B cell (primary cell): ENCODE measurements around the gene RIC8B. TPM values are rescaled to one million over a fixed set of nuclear protein-coding genes. Genes with fewer than 3 reads are reported as not detected.

Experiments
- ATAC-seq: fragments of 200-7000 bp; cut with Tn5 transposase; one replicate; pipeline ENCODE4 v1.10.0; 2021; ENCODE audit warnings: low read depth, mild to moderate bottlenecking, moderate number of reproducible peaks, moderate library complexity
- CTCF ChIA-PET: fragments of 350-600 bp; sonication (Branson Sonifier 250); formaldehyde crosslinking; loops from one replicate; lab custom pipeline; 2021; ENCODE audit warnings: antibody characterized with exemption, inconsistent platforms; lab: Charles Lee
- POLR2A ChIA-PET: fragments of 350-600 bp; sonication (Branson Sonifier 250); formaldehyde crosslinking; loops from one replicate; lab custom pipeline; 2021; ENCODE audit warnings: antibody characterized with exemption; lab: Charles Lee
- DNase-seq: peaks from one replicate; pipeline ENCODE4 v3.0.0; 2013
- H2AFZ ChIP-seq: 2 replicates; pipeline ENCODE4 v1.6.1; 2012; ENCODE audit warnings: mild to moderate bottlenecking, low read depth, low read length; ENCODE audit not compliant: insufficient read depth, poor library complexity, severe bottlenecking
- H3K27ac ChIP-seq, 2 donors: 1 replicate in 1 of 2; 2 replicates in 1 of 2; pipeline ENCODE4 v1.5.1; 2012 to 2013; ENCODE audit warnings: low read length in 2 of 2, mild to moderate bottlenecking in 2 of 2, moderate library complexity in 1 of 2
- H3K27me3 ChIP-seq, 4 experiments: fragments of 200-600 bp in 1 of 4; sonication (generic) in 1 of 4; replicated peaks in 1 of 4; 1 replicate in 2 of 4; 2 replicates in 2 of 4; pipeline versions ENCODE4 v1.6.1 to v1.7.0; 2013 to 2016; ENCODE audit warnings: low read length in 3 of 4, mild to moderate bottlenecking in 2 of 4, mixed read lengths in 1 of 4, moderate library complexity in 1 of 4; ENCODE audit not compliant: insufficient read depth in 4 of 4, control insufficient read depth in 3 of 4; ENCODE audit errors: control extremely low read depth in 1 of 4
- H3K36me3 ChIP-seq, 2 experiments: replicated peaks in 1 of 2; 1 replicate in 1 of 2; 2 replicates in 1 of 2; pipeline versions ENCODE4 v1.6.1 to v1.7.1; 2013; ENCODE audit warnings: low read length in 1 of 2; ENCODE audit not compliant: insufficient read depth in 2 of 2, control insufficient read depth in 1 of 2; ENCODE audit errors: control extremely low read depth in 1 of 2, extremely low read depth in 1 of 2
- H3K4me1 ChIP-seq, 2 donors: fragments of 200-600 bp in 1 of 2; sonication (generic) in 1 of 2; 1 replicate in 1 of 2; 2 replicates in 1 of 2; pipeline versions ENCODE4 v1.5.1 to v1.6.1; 2013 to 2017; ENCODE audit warnings: low read length in 2 of 2; ENCODE audit not compliant: control insufficient read depth in 2 of 2, insufficient read depth in 2 of 2
- H3K4me2 ChIP-seq: replicated peaks from 2 replicates; pipeline ENCODE3; 2012; ENCODE audit warnings: mild to moderate bottlenecking, low read depth, low read length; ENCODE audit not compliant: poor library complexity, severe bottlenecking
- H3K4me3 ChIP-seq, 5 experiments: fragments of 200-600 bp in 1 of 5; sonication (generic) in 1 of 5; 1 replicate in 3 of 5; 2 replicates in 2 of 5; pipeline versions ENCODE4 v1.5.1 to v1.7.0; 2011 to 2016; ENCODE audit warnings: low read length in 4 of 5, mild to moderate bottlenecking in 4 of 5, low read depth in 2 of 5, control low read depth in 1 of 5, moderate library complexity in 1 of 5; ENCODE audit not compliant: insufficient read depth in 1 of 5; ENCODE audit errors: control extremely low read depth in 1 of 5, extremely low read depth in 1 of 5
- H3K79me2 ChIP-seq: fragments of 200-600 bp; sonication (generic); one replicate; pipeline ENCODE4 v1.6.0; 2016; ENCODE audit warnings: low read length; ENCODE audit not compliant: control insufficient read depth, insufficient read depth
- H3K9ac ChIP-seq: fragments of 200-600 bp; sonication (generic); 2 replicates; pipeline ENCODE4 v1.6.1; 2017; ENCODE audit warnings: mild to moderate bottlenecking, low read length, moderate library complexity
- H3K9me3 ChIP-seq, 3 donors: one replicate each; pipeline versions ENCODE4 v1.6.1 to v1.7.1; 2013; ENCODE audit warnings: low read length in 2 of 3; ENCODE audit not compliant: control insufficient read depth in 2 of 3, insufficient read depth in 1 of 3; ENCODE audit errors: control extremely low read depth in 1 of 3
- H4K20me1 ChIP-seq: 2 replicates; pipeline ENCODE4 v1.6.0; 2012; ENCODE audit warnings: mild to moderate bottlenecking, low read length; ENCODE audit not compliant: insufficient read depth, control insufficient read depth, poor library complexity, severe bottlenecking
- H3K27ac Mint-ChIP-seq: one replicate; pipeline ENCODE4 v1.8.0; 2021; ENCODE audit warnings: mixed read lengths
- H3K27me3 Mint-ChIP-seq: one replicate; pipeline ENCODE4 v1.8.0; 2021; ENCODE audit warnings: mixed read lengths
- H3K4me1 Mint-ChIP-seq: one replicate; pipeline ENCODE4 v1.8.0; 2021; ENCODE audit warnings: mixed read lengths
- H3K4me3 Mint-ChIP-seq: one replicate; pipeline ENCODE4 v1.8.0; 2021; ENCODE audit warnings: mixed read lengths
- H3K9me3 Mint-ChIP-seq: one replicate; pipeline ENCODE4 v1.8.0; 2022; ENCODE audit warnings: mixed read lengths; ENCODE audit not compliant: insufficient read depth
- EZH2 ChIP-seq: IDR thresholded peaks from 2 replicates; pipeline ENCODE4 v1.6.1; 2012; ENCODE audit warnings: borderline replicate concordance, low read depth, mild to moderate bottlenecking, moderate library complexity, low read length; ENCODE audit not compliant: insufficient read depth, poor library complexity, severe bottlenecking
- WGBS: methylation state at CpG from one replicate; pipeline ENCODE4 v1.1.5; 2013; ENCODE audit warnings: missing lambda C conversion rate; ENCODE audit not compliant: insufficient coverage; 5-methylcytosine and 5-hydroxymethylcytosine counted together
- intact Hi-C: fragments of 100-400 bp; cut with micrococcal nuclease; formaldehyde crosslinking; loops from one replicate; pipeline ENCODE4 v1.10.0; 2022
- polyA plus RNA-seq: library from polyadenylated mRNA; depleted of rRNA; stranded (reverse); fragments of >200 nt; gene quantifications from 2 replicates; pipeline ENCODE4 v1.2.3, GENCODE V29; 2012
- total RNA-seq, 2 donors: library from RNA; stranded (reverse); fragments of 120-200 nt in 1 of 2; gene quantifications; 1 replicate in 1 of 2; 2 replicates in 1 of 2; pipeline versions ENCODE4 v1.2.3 to v1.2.4, GENCODE V29; 2013 to 2022
- TF ChIP-seq, protein P1 (sequence below): fragments of 200-600 bp; IDR thresholded peaks from one replicate; pipeline ENCODE4 v1.8.0; 2022; ENCODE audit warnings: antibody characterized with exemption, mild to moderate bottlenecking

Gene RIC8B
- total and polyA plus RNA-seq, 2 donors (not counting 1 experiment from before 2014, with no cell fraction given) = 3.0 to 14.8 TPM

DNA sequence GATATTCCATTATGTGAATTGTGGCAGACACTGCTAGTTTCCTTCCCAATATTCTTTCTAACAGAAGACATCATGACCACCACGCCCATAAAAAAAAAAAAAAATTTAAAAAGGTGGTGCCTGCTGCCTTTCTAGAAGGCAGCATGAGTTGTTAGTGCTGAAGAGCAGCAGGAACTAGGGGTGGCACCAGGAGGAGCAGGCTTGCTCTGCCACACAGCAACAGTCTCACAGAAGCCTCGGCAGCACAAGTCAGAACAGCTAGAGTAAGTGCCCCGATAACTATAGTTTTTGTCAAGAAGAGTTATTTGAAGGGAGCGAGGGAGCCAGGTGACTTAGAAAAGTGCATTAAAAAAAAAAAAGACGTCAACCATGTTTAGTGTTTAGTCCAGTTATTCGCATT lies 114.8 kb downstream of the RIC8B start:
- Mint-ChIP-seq H3K9me3 (no peaks in the 10 kb centered on the region), H3K27ac (no peak overlapping the region), H3K4me3 (no peak overlapping the region), H3K4me1 (no peaks in the 10 kb centered on the region), H3K27me3 (peaks cover 63% of the 10 kb centered on the region)
- H3K4me3 ChIP-seq = no peak overlapping the region
- peaks cover 0 to 55% (median 47%) of the 10 kb centered on the region in 4 experiments for H3K27me3 ChIP-seq
- H4K20me1 ChIP-seq = no peaks in the 10 kb centered on the region
- intact Hi-C loops = no loop called here
- WGBS = 95% methylated on average over 5 of the region's 6 CpGs
- H3K79me2 ChIP-seq = no peaks in the 10 kb centered on the region
- no peak for DNase-seq
- no peak for ATAC-seq
- ChIA-PET CTCF (no interaction called here), POLR2A (no interaction called here)
- H3K27ac ChIP-seq = no peak overlapping the region
- no peaks in the 10 kb centered on the region for H3K4me1 ChIP-seq
- no peak overlapping the region for H2AFZ ChIP-seq
- H3K9me3 ChIP-seq = no peaks in the 10 kb centered on the region
- no peak overlapping the region for H3K9ac ChIP-seq
- no peak overlapping the region for H3K4me2 ChIP-seq
- peaks cover 0 to 3% of the 10 kb centered on the region in 2 experiments for H3K36me3 ChIP-seq
- no peak for TF ChIP-seq EZH2
- TF ChIP-seq, protein P1, sequence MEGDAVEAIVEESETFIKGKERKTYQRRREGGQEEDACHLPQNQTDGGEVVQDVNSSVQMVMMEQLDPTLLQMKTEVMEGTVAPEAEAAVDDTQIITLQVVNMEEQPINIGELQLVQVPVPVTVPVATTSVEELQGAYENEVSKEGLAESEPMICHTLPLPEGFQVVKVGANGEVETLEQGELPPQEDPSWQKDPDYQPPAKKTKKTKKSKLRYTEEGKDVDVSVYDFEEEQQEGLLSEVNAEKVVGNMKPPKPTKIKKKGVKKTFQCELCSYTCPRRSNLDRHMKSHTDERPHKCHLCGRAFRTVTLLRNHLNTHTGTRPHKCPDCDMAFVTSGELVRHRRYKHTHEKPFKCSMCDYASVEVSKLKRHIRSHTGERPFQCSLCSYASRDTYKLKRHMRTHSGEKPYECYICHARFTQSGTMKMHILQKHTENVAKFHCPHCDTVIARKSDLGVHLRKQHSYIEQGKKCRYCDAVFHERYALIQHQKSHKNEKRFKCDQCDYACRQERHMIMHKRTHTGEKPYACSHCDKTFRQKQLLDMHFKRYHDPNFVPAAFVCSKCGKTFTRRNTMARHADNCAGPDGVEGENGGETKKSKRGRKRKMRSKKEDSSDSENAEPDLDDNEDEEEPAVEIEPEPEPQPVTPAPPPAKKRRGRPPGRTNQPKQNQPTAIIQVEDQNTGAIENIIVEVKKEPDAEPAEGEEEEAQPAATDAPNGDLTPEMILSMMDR = no peak

DNA sequence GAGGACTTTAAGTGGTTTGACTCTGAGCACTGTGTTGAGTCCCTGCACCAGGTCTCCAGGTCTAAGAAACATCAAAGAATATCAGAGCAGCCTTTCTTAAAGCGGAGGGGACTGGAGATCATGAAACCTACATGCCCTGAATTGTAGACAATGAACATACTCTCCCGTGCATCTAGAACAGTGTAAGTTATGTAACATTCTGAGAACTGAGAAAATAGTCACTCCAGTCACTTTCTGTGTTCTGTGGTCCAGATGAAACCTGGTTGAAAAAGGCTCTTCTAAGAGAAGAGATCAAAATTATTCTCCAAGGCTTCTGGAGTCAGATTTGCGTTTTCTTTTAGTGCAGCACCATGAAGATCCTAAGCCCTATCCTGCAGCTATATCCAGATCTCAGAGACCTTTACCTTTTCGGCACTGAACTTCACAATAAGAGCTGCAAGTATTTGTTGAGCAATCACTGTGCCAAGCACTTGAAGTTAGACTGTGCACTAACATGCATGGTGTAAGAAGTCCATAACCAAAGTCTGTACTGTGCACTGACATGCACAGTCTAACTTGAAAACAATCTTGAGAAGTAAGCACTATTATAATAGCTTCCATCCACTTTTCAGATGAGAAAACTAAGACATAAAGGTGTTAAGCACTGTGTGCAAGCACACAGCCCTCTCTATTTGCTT lies 115.6 kb downstream of the RIC8B start:
- POLR2A ChIA-PET = no interaction called here

More for the DNA sequence above, 115.6 kb downstream of the RIC8B start:
- H3K9me3 ChIP-seq = no peaks in the 10 kb centered on the region
- Mint-ChIP-seq H3K27ac (no peak overlapping the region), H3K9me3 (no peaks in the 10 kb centered on the region), H3K4me3 (no peak overlapping the region), H3K4me1 (no peaks in the 10 kb centered on the region), H3K27me3 (peaks cover 62% of the 10 kb centered on the region)
- peaks cover 0 to 3% of the 10 kb centered on the region in 2 experiments for H3K36me3 ChIP-seq
- intact Hi-C loops = no loop called here
- no peaks in the 10 kb centered on the region for H4K20me1 ChIP-seq
- H3K27ac ChIP-seq = no peak overlapping the region
- no peak for TF ChIP-seq EZH2
- TF ChIP-seq, protein P1 = no peak
- H3K4me2 ChIP-seq = no peak overlapping the region
- no peak overlapping the region for H3K9ac ChIP-seq
- no peaks in the 10 kb centered on the region for H3K79me2 ChIP-seq
- no peak overlapping the region for H2AFZ ChIP-seq
- H3K4me3 ChIP-seq = no peak overlapping the region
- WGBS = 100% methylated on average over 1 of the region's 4 CpGs
- peaks cover 0 to 52% (median 48%) of the 10 kb centered on the region in 4 experiments for H3K27me3 ChIP-seq
- ATAC-seq = no peak
- CTCF ChIA-PET = interaction anchor here (1.3 kb wide), 1 partner anchor 12 kb away, joined by 3 read pairs; no protein-coding TSS in a partner anchor
- no peaks in the 10 kb centered on the region for H3K4me1 ChIP-seq
- no peak for DNase-seq
